Measurements from ENCODE around the gene MAP7.

Gene MAP7

DNA sequence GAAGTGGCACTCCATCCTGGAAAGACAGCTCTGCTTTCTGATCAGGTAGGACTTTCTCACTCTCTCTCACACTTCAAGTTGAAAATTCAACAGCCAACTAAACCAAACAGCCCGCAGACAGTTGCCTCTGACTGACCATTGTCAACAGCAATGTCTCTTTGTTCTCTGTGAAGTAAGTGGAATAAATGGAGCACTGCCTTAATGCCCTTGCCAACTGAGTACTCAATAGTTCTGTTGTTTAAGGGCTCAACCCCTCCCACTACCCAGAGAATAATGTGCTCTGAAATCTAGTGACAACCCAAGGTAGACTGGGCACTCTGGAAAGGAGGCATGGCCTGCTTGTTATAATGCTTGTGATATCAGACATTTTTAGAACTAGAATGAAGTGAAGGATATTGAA lies 243.8 kb downstream of the MAP7 start:
- H3K4me3 ChIP-seq (ENCODE audit: low read length): no peak overlapping the region
- TF ChIP-seq CTCF (IDR thresholded peaks at IDR 0.05; ENCODE audit: insufficient read depth, low read depth, low read length, missing control alignments): no peak
- no peak for DNase-seq (ENCODE audit: low read depth)

DNA sequence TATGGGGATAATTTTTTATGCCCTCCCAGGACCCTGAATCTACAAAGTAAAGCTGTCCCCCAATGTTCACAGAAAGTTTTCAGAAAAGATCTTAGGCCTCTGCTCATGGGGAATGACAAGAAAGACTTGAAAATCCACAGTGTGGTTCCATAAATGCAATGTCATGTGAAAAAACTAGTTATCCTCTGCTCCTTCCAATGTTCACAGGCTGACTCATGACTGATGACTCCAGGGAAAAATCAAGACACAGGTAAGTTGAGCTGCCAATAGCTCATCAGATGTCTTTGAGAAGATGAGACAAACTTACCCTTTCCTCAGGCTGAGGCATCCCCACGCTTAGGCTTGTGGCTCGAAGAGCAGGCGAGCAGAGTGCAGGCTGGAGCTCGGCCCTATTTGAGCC lies 245.8 kb downstream of the MAP7 start:
- TF ChIP-seq CTCF (IDR thresholded peaks at IDR 0.05; ENCODE audit: insufficient read depth, low read depth, low read length, missing control alignments): no peak
- peak; percentile 82 for DNase-seq (ENCODE audit: low read depth)
- H3K4me3 ChIP-seq (ENCODE audit: low read length): no peak overlapping the region

- no peak for TF ChIP-seq CTCF (IDR thresholded peaks at IDR 0.05; ENCODE audit: insufficient read depth, low read depth, low read length, missing control alignments)
- DNase-seq (ENCODE audit: low read depth): no peak
Measured at GRCh38 chr6:136303516-136303915, 246.7 kb downstream of the MAP7 start.

GRCh38 chr6:136294621-136295020 lies 255.6 kb downstream of the MAP7 start:
- no peak for DNase-seq (ENCODE audit: low read depth)
- no peak for TF ChIP-seq CTCF (IDR thresholded peaks at IDR 0.05; ENCODE audit: insufficient read depth, low read depth, low read length, missing control alignments)
- no peak overlapping the region for H3K4me3 ChIP-seq (ENCODE audit: low read length)

More at GRCh38 chr6:136303516-136303915, 246.7 kb downstream of the MAP7 start:
- no peak overlapping the region for H3K4me3 ChIP-seq (ENCODE audit: low read length)

Measured in epithelial cell of esophagus (primary cell).